SJSA1 (cell line): Measurements from ENCODE around the gene PTPN2. TPM values are rescaled to one million over a fixed set of nuclear protein-coding genes. Genes with fewer than 3 reads are reported as not detected.
"Not testable (repeated sequence)": the region's sequence is repeated elsewhere in the genome, so short reads cannot be mapped to it uniquely, and the experiment has no call there.

Source experiments
- DNase-seq, 2 experiments: peaks; one replicate each; pipeline ENCODE4 v3.0.0-alpha.2; 2015 to 2020; ENCODE audit warnings: low spot score in 2 of 2, low read depth in 1 of 2
- H3K27ac ChIP-seq: fragments of 250-450 bp; sonication (Bioruptor Pico); 2 replicates; pipeline ENCODE4 v1.5.1; 2020; ENCODE audit warnings: mild to moderate bottlenecking, moderate library complexity
- H3K27me3 ChIP-seq: fragments of 250-450 bp; sonication (Bioruptor Pico); replicated peaks from 2 replicates; pipeline ENCODE4 v1.5.1; 2020; ENCODE audit warnings: mild to moderate bottlenecking, moderate library complexity
- H3K36me3 ChIP-seq: fragments of 250-450 bp; sonication (Bioruptor Pico); 2 replicates; pipeline ENCODE4 v1.5.1; 2020; ENCODE audit warnings: mild to moderate bottlenecking
- H3K4me1 ChIP-seq: fragments of 250-450 bp; sonication (Bioruptor Pico); replicated peaks from 2 replicates; pipeline ENCODE4 v1.6.1; 2021; ENCODE audit warnings: mild to moderate bottlenecking
- H3K4me3 ChIP-seq: fragments of 250-450 bp; sonication (Bioruptor Pico); 2 replicates; pipeline ENCODE4 v1.5.1; 2020; ENCODE audit warnings: mild to moderate bottlenecking
- H3K9me3 ChIP-seq: fragments of 250-450 bp; sonication (Bioruptor Pico); replicated peaks from 2 replicates; pipeline ENCODE4 v1.5.1; 2020; ENCODE audit warnings: mild to moderate bottlenecking
- total RNA-seq: library from RNA; depleted of rRNA; stranded (reverse); fragments of >200 nt; shearing (Covaris generic); gene quantifications from 2 replicates; pipeline ENCODE4 v1.2.3, GENCODE V29; 2014

The PTPN2 gene
- total RNA-seq, 1 experiment from 2014 or later, result 52.7 TPM

DNA sequence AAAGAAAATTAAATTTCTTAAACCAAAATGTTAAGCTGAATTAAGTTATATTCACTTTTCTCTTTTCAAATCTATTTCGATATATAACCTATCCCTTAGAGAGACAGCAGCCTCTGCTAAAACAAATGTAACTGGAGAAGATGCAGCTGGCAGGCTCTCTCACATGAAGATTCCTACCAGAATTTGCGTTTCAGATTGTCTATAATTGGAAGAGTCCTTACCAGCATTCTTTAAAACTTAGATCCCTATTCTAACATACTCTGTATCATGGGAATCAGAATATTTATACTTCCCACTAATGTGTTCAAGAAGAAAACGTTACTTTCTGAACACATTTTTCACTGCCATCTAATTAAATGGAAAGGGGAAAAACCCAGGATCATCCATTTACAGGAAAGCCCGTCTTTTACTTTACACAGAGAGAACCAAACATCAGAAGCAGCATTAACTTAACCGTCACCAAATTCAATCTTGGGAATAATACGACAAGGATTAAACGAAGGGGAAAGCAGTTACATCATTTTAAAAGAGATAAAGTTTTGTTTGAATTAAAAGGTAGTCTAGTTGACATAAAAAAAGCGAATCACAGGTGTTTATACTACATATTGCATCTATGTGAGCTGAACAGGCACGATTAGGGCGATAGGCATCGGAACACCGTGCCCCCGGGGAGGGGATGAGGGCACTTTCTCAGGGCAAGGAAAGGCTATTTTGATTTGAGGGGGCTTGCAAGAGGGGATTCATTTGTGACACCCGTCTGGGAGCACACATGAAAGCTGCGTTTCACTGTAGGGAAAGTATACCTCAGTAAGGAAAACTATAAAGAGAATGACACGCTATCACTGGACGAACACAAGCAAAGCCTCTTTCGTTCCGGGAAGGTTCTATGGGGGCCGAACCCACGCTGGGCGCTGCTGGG, 1.3 kb downstream of the PTPN2 start:
- Histone ChIP-seq H3K27me3 (no peaks in the 10 kb centered on the region), H3K9me3 (no peaks in the 10 kb centered on the region), H3K27ac (peak overlapping the region; percentile 99), H3K4me3 (peak overlapping the region; percentile 96), H3K36me3 (peaks cover 14% of the 10 kb centered on the region), H3K4me1 (peaks cover 19% of the 10 kb centered on the region)
- peak in 1 of 2 experiments; percentile 39 for DNase-seq

DNA sequence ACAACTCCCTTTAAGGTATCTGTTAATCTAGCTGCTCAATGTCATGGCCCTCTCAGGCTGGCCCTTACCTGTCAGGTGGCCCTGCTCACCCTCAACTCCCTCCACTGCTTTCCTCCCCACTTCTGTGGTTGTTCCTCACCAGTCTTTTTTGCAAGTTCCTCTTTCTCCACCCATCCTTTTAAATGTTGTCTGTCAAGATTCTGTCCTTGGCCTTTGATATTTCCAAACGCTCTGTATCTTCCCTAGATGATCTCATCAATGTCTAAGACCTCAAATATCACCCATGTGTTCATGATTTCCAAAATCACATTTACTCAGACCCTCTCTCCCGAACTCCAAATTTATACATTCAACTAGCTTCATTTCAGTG, 3.5 kb downstream of the PTPN2 start:
- Histone ChIP-seq H3K4me1 (peaks cover 19% of the 10 kb centered on the region), H3K9me3 (no peaks in the 10 kb centered on the region), H3K27me3 (no peaks in the 10 kb centered on the region), H3K36me3 (peaks cover 19% of the 10 kb centered on the region), H3K4me3 (no peak overlapping the region), H3K27ac (no peak overlapping the region)
- DNase-seq, result no peak

- H3K36me3 ChIP-seq, result peaks cover 19% of the 10 kb centered on the region
- no peak overlapping the region for H3K4me3 ChIP-seq
- no peaks in the 10 kb centered on the region for H3K9me3 ChIP-seq
- H3K27me3 ChIP-seq, result no peaks in the 10 kb centered on the region
- no peak overlapping the region for H3K27ac ChIP-seq
- H3K4me1 ChIP-seq, result peaks cover 19% of the 10 kb centered on the region
- no peak for DNase-seq
Observed at GRCh38 chr18:12879840-12880540, 4.0 kb downstream of the PTPN2 start.

DNA sequence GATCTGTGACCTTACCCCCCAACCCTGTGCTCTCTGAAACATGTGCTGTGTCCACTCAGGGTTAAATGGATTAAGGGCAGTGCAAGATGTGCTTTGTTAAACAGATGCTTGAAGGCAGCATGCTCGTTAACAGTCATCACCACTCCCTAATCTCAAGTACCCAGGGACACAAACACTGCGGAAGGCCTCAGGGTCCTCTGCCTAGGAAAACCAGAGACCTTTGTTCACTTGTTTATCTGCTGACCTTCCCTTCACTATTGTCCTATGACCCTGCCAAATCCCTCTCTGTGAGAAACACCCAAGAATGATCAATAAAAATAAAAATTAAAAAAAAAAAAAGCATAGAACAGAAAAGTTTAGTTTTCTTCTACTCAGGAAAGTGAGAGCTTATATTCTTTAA, 9.0 kb downstream of the PTPN2 start:
- H3K36me3 ChIP-seq, H3K4me3 ChIP-seq, H3K27ac ChIP-seq, H3K9me3 ChIP-seq, DNase-seq, H3K4me1 ChIP-seq, H3K27me3 ChIP-seq: not testable (repeated sequence)

GRCh38 chr18:12873961-12874567, 10.0 kb downstream of the PTPN2 start:
- not testable (repeated sequence) for H3K36me3 ChIP-seq, H3K4me1 ChIP-seq, H3K4me3 ChIP-seq, H3K27me3 ChIP-seq, H3K9me3 ChIP-seq, DNase-seq, H3K27ac ChIP-seq

DNA sequence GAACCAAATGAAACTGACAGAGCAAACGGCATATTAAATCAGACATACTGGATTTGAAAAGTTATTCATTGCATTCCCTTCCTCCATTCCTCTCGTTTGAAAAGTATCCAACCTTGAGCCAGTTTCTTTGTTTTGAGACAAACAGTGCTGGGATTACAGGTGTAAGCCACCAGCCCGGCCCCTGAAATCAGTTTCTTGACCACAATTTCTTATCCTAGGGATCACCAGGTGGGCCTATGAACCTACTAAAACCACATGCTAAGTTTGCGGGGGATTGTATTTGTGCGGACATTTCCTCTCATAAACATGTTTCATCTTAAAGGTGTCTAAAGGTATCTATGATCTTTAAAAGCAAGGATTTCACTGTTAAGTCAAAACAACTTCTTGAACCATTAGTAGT, 11.6 kb downstream of the PTPN2 start:
- Histone ChIP-seq H3K27ac (no peak overlapping the region), H3K27me3 (no peaks in the 10 kb centered on the region), H3K9me3 (no peaks in the 10 kb centered on the region), H3K4me3 (no peak overlapping the region), H3K36me3 (peaks cover 9% of the 10 kb centered on the region), H3K4me1 (no peaks in the 10 kb centered on the region)
- DNase-seq, result no peak

DNA sequence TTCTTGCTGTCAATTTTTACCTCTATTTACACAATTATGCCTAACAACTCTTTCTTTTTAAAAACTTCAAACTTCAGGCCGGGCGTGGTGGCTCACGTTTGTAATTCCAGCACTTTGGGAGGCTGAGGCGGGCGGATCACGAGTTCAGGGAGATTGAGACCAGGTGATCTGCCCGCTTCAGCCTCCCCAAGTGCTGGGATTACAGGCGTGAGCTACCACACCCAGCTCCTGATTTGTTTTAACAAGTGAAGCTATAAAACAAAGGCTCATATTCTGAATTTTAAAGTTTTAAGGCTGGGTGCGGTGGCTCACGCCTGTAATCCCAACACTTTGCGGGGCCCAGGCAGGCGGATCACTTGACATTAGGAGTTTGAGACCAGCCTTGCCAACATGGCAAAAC, 15.5 kb downstream of the PTPN2 start:
- Histone ChIP-seq H3K36me3 (peaks cover 6% of the 10 kb centered on the region; the same call in 1 of the 2 replicates), H3K4me1 (no peaks in the 10 kb centered on the region), H3K4me3 (no peak overlapping the region), H3K9me3 (no peaks in the 10 kb centered on the region), H3K27me3 (no peaks in the 10 kb centered on the region), H3K27ac (no peak overlapping the region)
- DNase-seq, result no peak

GRCh38 chr18:12867441-12868123, 16.5 kb downstream of the PTPN2 start:
- peaks cover 6% of the 10 kb centered on the region; the same call in 1 of the 2 replicates for H3K36me3 ChIP-seq
- no peaks in the 10 kb centered on the region for H3K9me3 ChIP-seq
- no peaks in the 10 kb centered on the region for H3K27me3 ChIP-seq
- no peak for DNase-seq
- H3K4me3 ChIP-seq, result no peak overlapping the region
- H3K27ac ChIP-seq, result no peak overlapping the region
- peaks cover 6% of the 10 kb centered on the region for H3K4me1 ChIP-seq

DNA sequence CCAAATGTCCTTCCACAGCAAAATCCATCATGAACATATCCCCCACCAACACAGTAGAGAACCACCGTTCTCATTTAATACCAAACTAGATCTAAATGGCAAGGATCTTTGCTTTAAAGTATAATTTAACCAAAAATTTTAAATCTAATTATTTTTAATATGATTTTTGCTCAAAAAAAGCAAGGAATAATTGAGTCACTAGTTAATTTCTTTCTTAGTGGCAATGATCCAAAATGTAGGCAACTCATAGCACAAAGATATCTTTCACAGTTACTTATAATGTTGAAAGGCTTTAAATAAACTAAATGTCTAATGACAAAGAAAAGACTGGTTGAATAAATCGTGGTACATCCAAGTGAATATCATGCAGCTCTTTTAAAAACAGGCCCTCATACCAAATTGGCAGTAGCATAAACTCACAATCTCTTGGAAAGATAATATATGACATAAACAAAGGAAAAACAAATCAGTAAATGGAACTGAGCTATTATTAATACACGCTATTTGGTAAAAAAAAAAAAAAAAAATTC, 20.3 kb downstream of the PTPN2 start:
- Histone ChIP-seq H3K36me3 (peaks cover 8% of the 10 kb centered on the region; the same call in 1 of the 2 replicates), H3K9me3 (no peaks in the 10 kb centered on the region), H3K27me3 (no peaks in the 10 kb centered on the region), H3K4me3 (no peak overlapping the region), H3K4me1 (peaks cover 11% of the 10 kb centered on the region), H3K27ac (no peak overlapping the region)
- DNase-seq, result no peak

GRCh38 chr18:12862874-12863482, 21.1 kb downstream of the PTPN2 start:
- Histone ChIP-seq H3K27me3 (no peaks in the 10 kb centered on the region), H3K4me1 (peaks cover 11% of the 10 kb centered on the region), H3K9me3 (no peaks in the 10 kb centered on the region), H3K27ac (no peak overlapping the region), H3K4me3 (no peak overlapping the region), H3K36me3 (peaks cover 8% of the 10 kb centered on the region; the same call in 1 of the 2 replicates)
- DNase-seq, result no peak

DNA sequence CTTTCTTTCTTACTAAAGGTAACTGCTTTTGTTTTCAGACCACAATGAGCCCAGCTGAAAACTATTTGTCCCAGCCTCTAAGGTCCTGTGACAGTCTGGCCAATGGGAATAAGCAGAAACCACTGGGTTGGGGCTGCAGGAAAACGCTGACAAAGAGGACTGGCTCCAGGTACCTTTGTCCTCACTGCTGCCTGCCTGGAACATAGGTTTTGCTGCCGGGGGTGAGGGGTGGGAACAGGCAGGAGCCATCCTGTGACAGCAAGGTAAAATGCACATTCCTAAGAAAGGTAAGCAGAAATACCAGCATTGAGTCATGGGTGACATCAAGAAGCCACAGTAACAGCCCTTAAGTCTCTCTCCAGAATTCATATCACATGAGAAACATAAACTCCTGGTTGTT, 21.6 kb downstream of the PTPN2 start:
- DNase-seq, result no peak
- H3K4me3 ChIP-seq, result no peak overlapping the region
- H3K36me3 ChIP-seq, result peaks cover 4% of the 10 kb centered on the region; the same call in 1 of the 2 replicates

GRCh38 chr18:12861637-12862036, 22.4 kb downstream of the PTPN2 start:
- Histone ChIP-seq H3K4me3 (no peak overlapping the region), H3K27me3 (no peaks in the 10 kb centered on the region), H3K27ac (no peak overlapping the region), H3K36me3 (peaks cover 8% of the 10 kb centered on the region; the same call in 1 of the 2 replicates), H3K9me3 (no peaks in the 10 kb centered on the region), H3K4me1 (peaks cover 11% of the 10 kb centered on the region)
- no peak for DNase-seq

More for the DNA sequence above, 21.6 kb downstream of the PTPN2 start:
- no peak overlapping the region for H3K27ac ChIP-seq
- H3K27me3 ChIP-seq, result no peaks in the 10 kb centered on the region
- H3K9me3 ChIP-seq, result no peaks in the 10 kb centered on the region
- peaks cover 11% of the 10 kb centered on the region for H3K4me1 ChIP-seq

DNA sequence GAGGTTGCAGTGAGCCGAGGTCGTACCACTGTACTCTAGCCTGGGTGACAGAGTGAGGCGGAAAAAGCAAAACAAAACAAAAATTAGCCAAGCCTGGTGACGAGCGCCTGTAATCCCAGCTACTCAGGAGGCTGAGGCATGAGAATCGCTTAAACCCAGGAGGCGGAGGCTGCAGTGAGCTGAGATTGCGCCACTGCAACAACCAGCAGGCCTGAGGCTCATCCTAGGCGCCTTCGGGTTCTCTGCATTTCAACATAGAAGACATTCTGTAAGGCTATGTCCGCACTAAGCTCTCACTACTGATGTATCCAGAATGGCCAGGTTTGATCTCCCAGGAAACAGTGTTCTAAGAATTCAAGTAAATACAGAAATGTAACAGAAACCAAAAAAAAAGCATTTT, 23.5 kb downstream of the PTPN2 start:
- Histone ChIP-seq H3K9me3 (no peaks in the 10 kb centered on the region), H3K27ac (no peak overlapping the region), H3K4me3 (no peak overlapping the region), H3K36me3 (peaks cover 16% of the 10 kb centered on the region), H3K27me3 (no peaks in the 10 kb centered on the region), H3K4me1 (peaks cover 11% of the 10 kb centered on the region)
- DNase-seq, result no peak
